ENCODE data around the gene VWA8.

DNA sequence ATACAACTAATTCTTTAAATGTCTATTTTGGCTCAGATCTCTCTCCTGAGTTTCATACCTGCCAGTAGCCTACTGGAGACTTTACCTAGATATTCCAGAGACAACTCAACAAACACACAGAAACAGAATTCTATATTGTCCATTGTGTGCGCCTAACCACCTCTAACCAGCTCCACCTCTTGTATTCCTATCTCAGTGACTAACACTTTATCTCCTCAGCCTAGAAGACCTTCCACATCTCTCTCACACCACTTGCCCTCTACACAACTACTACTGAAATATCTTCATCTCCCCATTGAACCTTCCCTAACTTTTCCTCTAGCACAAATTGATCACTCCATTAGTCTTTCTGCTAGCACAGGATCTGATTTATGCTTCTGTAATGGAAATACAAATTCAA lies 6.7 kb downstream of the VWA8 start:
- TF ChIP-seq, protein P1, sequence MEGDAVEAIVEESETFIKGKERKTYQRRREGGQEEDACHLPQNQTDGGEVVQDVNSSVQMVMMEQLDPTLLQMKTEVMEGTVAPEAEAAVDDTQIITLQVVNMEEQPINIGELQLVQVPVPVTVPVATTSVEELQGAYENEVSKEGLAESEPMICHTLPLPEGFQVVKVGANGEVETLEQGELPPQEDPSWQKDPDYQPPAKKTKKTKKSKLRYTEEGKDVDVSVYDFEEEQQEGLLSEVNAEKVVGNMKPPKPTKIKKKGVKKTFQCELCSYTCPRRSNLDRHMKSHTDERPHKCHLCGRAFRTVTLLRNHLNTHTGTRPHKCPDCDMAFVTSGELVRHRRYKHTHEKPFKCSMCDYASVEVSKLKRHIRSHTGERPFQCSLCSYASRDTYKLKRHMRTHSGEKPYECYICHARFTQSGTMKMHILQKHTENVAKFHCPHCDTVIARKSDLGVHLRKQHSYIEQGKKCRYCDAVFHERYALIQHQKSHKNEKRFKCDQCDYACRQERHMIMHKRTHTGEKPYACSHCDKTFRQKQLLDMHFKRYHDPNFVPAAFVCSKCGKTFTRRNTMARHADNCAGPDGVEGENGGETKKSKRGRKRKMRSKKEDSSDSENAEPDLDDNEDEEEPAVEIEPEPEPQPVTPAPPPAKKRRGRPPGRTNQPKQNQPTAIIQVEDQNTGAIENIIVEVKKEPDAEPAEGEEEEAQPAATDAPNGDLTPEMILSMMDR (IDR thresholded peaks at IDR 0.05), result no peak
- TF ChIP-seq POLR2AphosphoS5 (IDR thresholded peaks at IDR 0.05) (no peak), POLR2A (IDR thresholded peaks at IDR 0.05) (no peak)

All from breast epithelium (tissue), 3 donors.